Gastrocnemius medialis (tissue), 4 donors: ENCODE results near the gene DMXL2. TPM values are rescaled to one million over a fixed set of nuclear protein-coding genes. Genes with fewer than 3 reads are reported as not detected.

ENCODE experiments used
- ATAC-seq, 2 donors: fragments of 150-250 bp; one replicate each; pipeline ENCODE4 v1.9.1; 2016
- DNase-seq, 2 donors: peaks; one replicate each; pipeline ENCODE4 v3.0.0-alpha.2; 2019
- H3K27ac ChIP-seq, 4 donors: fragments of 200-600 bp; sonication (generic); 1 replicate in 1 of 4; 2 replicates in 3 of 4; pipeline ENCODE4 v1.5.1; 2016 to 2018; ENCODE audit warnings: mild to moderate bottlenecking in 2 of 4, moderate library complexity in 1 of 4
- H3K27me3 ChIP-seq, 3 donors: fragments of 200-600 bp; sonication (generic) in 2 of 3; 1 replicate in 1 of 3; 2 replicates in 2 of 3; pipeline versions ENCODE4 v1.5.1 to v1.6.0; 2016 to 2019; ENCODE audit warnings: mild to moderate bottlenecking in 1 of 3, moderate library complexity in 1 of 3
- H3K36me3 ChIP-seq, 2 donors: fragments of 200-600 bp; sonication (generic) in 1 of 2; one replicate each; pipeline ENCODE4 v1.5.1; 2017 to 2018
- H3K4me1 ChIP-seq, 2 donors: fragments of 200-600 bp; sonication (generic) in 1 of 2; one replicate each; pipeline ENCODE4 v1.5.1; 2016 to 2017; ENCODE audit warnings: mild to moderate bottlenecking in 2 of 2
- H3K4me3 ChIP-seq, 4 donors: fragments of 200-600 bp; sonication (generic) in 3 of 4; 1 replicate in 1 of 4; 2 replicates in 3 of 4; pipeline ENCODE4 v1.5.1; 2016 to 2019; ENCODE audit warnings: mild to moderate bottlenecking in 2 of 4
- H3K9me3 ChIP-seq, 3 donors: fragments of 200-600 bp; sonication (generic) in 2 of 3; 1 replicate in 1 of 3; 2 replicates in 2 of 3; pipeline ENCODE4 v1.5.1; 2016 to 2019
- CTCF ChIP-seq, 5 experiments: fragments of 450-650 bp in 3 of 5; fragments of 200-600 bp in 2 of 5; sonication (generic) in 2 of 5; IDR thresholded peaks in 4 of 5; conservative IDR thresholded peaks in 1 of 5; 1 replicate in 4 of 5; 2 replicates in 1 of 5; pipeline ENCODE4 v1.5.1; 2016 to 2019; ENCODE audit warnings: antibody characterized with exemption in 5 of 5, mild to moderate bottlenecking in 3 of 5, moderate library complexity in 3 of 5
- POLR2A ChIP-seq, 2 donors: fragments of 450-650 bp; IDR thresholded peaks; one replicate each; pipeline ENCODE4 v1.6.1; 2017; ENCODE audit warnings: antibody characterized with exemption in 2 of 2, mild to moderate bottlenecking in 2 of 2, moderate library complexity in 2 of 2
- in situ Hi-C, 4 donors: fragments of 200-750 bp; cut with MboI; loops; one replicate each; pipeline versions ENCODE4 v1.15.0 to v1.8.0; 2017; ENCODE audit warnings: low sequenced_read_pairs in 4 of 4
- intact Hi-C: fragments of 100-400 bp; cut with DNase I; formaldehyde crosslinking; loops from one replicate; pipeline ENCODE4 v1.15.1; 2023; ENCODE audit warnings: low total_unique reads
- total RNA-seq, 4 donors: library from RNA; depleted of rRNA; stranded (reverse); fragments of >200 nt; gene quantifications; one replicate each; pipeline versions ENCODE4 v1.1.0 to v1.2.3, GENCODE V29; 2016

Gene DMXL2
- total RNA-seq, 4 donors from 2014 or later: 2.5 to 4.1 (median 3.0) TPM

- in situ Hi-C loops (no loop called here), intact Hi-C loops (no loop called here)
- no peaks in the 10 kb centered on the region for H3K27me3 ChIP-seq
- H3K4me3 ChIP-seq: no peak overlapping the region
- H3K27ac ChIP-seq: no peak overlapping the region
- no peak for DNase-seq
- ATAC-seq: no peak
- TF ChIP-seq POLR2A (IDR thresholded peaks at IDR 0.05) (no peak), CTCF (IDR thresholded peaks at IDR 0.05 in 4 of 5, conservative IDR thresholded peaks at IDR 0.05 in 1 of 5) (no peak)
- no peaks in the 10 kb centered on the region for H3K4me1 ChIP-seq
- no peaks in the 10 kb centered on the region for H3K9me3 ChIP-seq
- H3K36me3 ChIP-seq: peaks cover 0 to 5% of the 10 kb centered on the region in 2 donors
These were observed 106.3 kb downstream of the DMXL2 start for GRCh38 chr15:51516291-51516690.

- Histone ChIP-seq H3K4me1 (no peaks in the 10 kb centered on the region), H3K4me3 (no peak overlapping the region), H3K27me3 (no peaks in the 10 kb centered on the region), H3K36me3 (peaks cover 0 to 3% of the 10 kb centered on the region in 2 donors), H3K9me3 (no peaks in the 10 kb centered on the region), H3K27ac (no peak overlapping the region)
- no peak for ATAC-seq
- intact Hi-C loops (no loop called here), in situ Hi-C loops (no loop called here)
- TF ChIP-seq POLR2A (IDR thresholded peaks at IDR 0.05) (no peak), CTCF (IDR thresholded peaks at IDR 0.05 in 4 of 5, conservative IDR thresholded peaks at IDR 0.05 in 1 of 5) (no peak)
- no peak for DNase-seq
These were observed 117.3 kb downstream of the DMXL2 start for GRCh38 chr15:51505251-51505650.

GRCh38 chr15:51503003-51503402 lies 119.6 kb downstream of the DMXL2 start:
- ATAC-seq: no peak
- Histone ChIP-seq H3K27me3 (no peaks in the 10 kb centered on the region), H3K4me1 (no peaks in the 10 kb centered on the region), H3K9me3 (no peaks in the 10 kb centered on the region), H3K27ac (no peak overlapping the region), H3K4me3 (no peak overlapping the region), H3K36me3 (peaks cover 0 to 3% of the 10 kb centered on the region in 2 donors)
- intact Hi-C loops: no loop called here
- DNase-seq: no peak
- in situ Hi-C loops: no loop called here
- TF ChIP-seq CTCF (IDR thresholded peaks at IDR 0.05 in 4 of 5, conservative IDR thresholded peaks at IDR 0.05 in 1 of 5) (no peak), POLR2A (IDR thresholded peaks at IDR 0.05) (no peak)

- Histone ChIP-seq H3K36me3 (no peaks in the 10 kb centered on the region), H3K27ac (no peak overlapping the region), H3K9me3 (no peaks in the 10 kb centered on the region), H3K4me3 (no peak overlapping the region), H3K4me1 (no peaks in the 10 kb centered on the region), H3K27me3 (no peaks in the 10 kb centered on the region)
- in situ Hi-C loops: no loop called here
- TF ChIP-seq POLR2A (IDR thresholded peaks at IDR 0.05): no peak
- no peak for TF ChIP-seq CTCF (IDR thresholded peaks at IDR 0.05 in 4 of 5, conservative IDR thresholded peaks at IDR 0.05 in 1 of 5)
- DNase-seq: no peak
- intact Hi-C loops: no loop called here
- no peak for ATAC-seq
These were observed 123.1 kb downstream of the DMXL2 start for GRCh38 chr15:51499379-51499976.

GRCh38 chr15:51497806-51498205 lies 124.8 kb downstream of the DMXL2 start:
- H3K36me3 ChIP-seq: no peaks in the 10 kb centered on the region

More at GRCh38 chr15:51497806-51498205, 124.8 kb downstream of the DMXL2 start:
- intact Hi-C loops: no loop called here
- Histone ChIP-seq H3K27me3 (no peaks in the 10 kb centered on the region), H3K4me1 (no peaks in the 10 kb centered on the region), H3K4me3 (no peak overlapping the region), H3K27ac (no peak overlapping the region), H3K9me3 (no peaks in the 10 kb centered on the region)
- in situ Hi-C loops: no loop called here
- TF ChIP-seq POLR2A (IDR thresholded peaks at IDR 0.05) (no peak), CTCF (IDR thresholded peaks at IDR 0.05 in 4 of 5, conservative IDR thresholded peaks at IDR 0.05 in 1 of 5) (no peak)
- ATAC-seq (no peak), DNase-seq (no peak)
